NCI-H1694 (cell line): ENCODE data around the gene CHMP4B.

ENCODE experiments used
- DNase-seq: peaks from one replicate; lab custom pipeline; 2025; lab: John Stamatoyannopoulos, UW

CHMP4B gene

GRCh38 chr20:33840160-33840559, 29.0 kb downstream of the CHMP4B start:
- no peak for DNase-seq

DNA sequence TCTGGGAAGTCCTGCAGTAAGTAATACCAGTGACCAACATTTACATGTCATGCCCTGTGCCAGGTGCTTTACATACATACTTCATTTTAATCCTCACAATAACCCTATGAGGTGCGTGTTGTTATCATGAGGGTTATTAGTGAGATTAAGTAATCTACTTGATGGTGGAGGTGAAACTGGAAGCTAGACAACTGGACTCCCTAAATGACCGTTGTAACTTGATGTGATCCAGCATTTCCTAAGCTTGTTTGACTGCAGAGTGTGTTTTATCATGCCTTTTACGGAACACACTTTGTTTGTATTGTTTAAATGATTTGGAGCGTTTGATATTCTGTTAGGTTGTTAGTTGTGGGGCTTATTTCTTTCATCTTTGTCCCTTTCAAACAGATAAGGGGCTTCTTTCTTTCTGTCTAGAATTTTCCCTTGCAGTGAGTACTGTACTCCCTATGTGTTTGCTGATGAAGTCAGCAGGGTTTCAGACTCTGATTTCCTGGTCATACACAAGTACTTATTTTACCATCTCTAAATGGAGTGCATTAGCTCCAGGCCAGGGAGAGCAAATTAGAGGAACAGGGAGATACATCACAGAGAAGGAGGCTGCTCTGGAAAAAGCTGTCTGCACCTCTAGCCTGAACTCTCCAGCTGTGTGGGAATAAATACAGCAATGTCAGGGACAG, 29.7 kb downstream of the CHMP4B start:
- DNase-seq, result no peak

DNA sequence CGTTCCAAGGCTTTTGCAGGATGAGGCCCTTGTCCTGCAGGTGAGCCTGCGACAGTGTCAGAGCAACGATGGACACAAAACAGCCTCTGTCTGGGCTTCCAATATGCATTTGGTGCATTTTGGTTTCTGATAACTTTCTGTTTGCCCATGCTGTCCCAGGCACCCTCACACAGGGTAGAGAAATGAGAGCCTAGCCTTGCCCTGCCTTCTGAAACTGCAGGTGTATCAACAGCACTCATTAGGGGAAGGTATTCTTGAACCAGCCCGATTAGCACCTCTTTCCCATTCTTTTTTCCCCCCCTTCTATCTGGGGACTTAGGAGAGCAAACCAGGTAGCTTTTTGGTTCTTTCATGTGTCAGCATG, 30.3 kb downstream of the CHMP4B start:
- DNase-seq, result no peak

DNA sequence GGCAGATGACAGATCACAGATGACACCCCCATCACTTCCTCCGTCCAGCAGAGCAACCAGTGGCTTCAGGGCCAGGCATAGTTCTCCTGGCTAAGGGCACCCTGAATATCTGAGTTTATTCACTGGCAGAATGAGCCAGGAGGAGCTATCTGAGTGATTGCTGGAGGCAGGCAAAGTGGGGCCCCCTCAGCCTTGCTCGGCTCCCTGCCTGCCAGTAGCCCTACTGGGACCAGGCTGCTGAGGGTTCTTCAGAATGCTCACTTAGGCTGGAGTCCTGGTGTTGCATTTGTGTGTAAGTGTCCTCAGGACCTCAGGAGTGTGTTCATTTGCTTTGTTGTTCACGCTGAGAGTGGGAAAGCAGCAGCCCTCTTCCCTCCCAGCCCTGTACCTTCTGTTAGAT, 31.2 kb downstream of the CHMP4B start:
- DNase-seq, result no peak

GRCh38 chr20:33843050-33843449, 31.9 kb downstream of the CHMP4B start:
- no peak for DNase-seq

- DNase-seq, result no peak
These were observed 32.7 kb downstream of the CHMP4B start for GRCh38 chr20:33843854-33844253.

GRCh38 chr20:33846291-33846935, 35.3 kb downstream of the CHMP4B start:
- DNase-seq, result no peak

- no peak for DNase-seq
These were observed 35.9 kb downstream of the CHMP4B start for GRCh38 chr20:33847006-33847405.

GRCh38 chr20:33848391-33848790, 37.2 kb downstream of the CHMP4B start:
- DNase-seq, result no peak

- DNase-seq, result no peak
These were observed 39.0 kb downstream of the CHMP4B start for GRCh38 chr20:33850159-33850558.

- no peak for DNase-seq
These were observed 40.8 kb downstream of the CHMP4B start for GRCh38 chr20:33851842-33852466.

GRCh38 chr20:33852626-33853506, 41.7 kb downstream of the CHMP4B start:
- DNase-seq, result no peak

GRCh38 chr20:33853507-33853813, 42.3 kb downstream of the CHMP4B start:
- DNase-seq, result no peak

GRCh38 chr20:33857722-33858563, 46.8 kb downstream of the CHMP4B start:
- no peak for DNase-seq

- DNase-seq, result no peak
These were observed 47.5 kb downstream of the CHMP4B start for GRCh38 chr20:33858666-33859065.

- DNase-seq, result no peak
These were observed 48.1 kb downstream of the CHMP4B start for GRCh38 chr20:33859157-33859695.

GRCh38 chr20:33859751-33860150, 48.6 kb downstream of the CHMP4B start:
- DNase-seq, result no peak

GRCh38 chr20:33861458-33861857, 50.3 kb downstream of the CHMP4B start:
- no peak for DNase-seq

DNA sequence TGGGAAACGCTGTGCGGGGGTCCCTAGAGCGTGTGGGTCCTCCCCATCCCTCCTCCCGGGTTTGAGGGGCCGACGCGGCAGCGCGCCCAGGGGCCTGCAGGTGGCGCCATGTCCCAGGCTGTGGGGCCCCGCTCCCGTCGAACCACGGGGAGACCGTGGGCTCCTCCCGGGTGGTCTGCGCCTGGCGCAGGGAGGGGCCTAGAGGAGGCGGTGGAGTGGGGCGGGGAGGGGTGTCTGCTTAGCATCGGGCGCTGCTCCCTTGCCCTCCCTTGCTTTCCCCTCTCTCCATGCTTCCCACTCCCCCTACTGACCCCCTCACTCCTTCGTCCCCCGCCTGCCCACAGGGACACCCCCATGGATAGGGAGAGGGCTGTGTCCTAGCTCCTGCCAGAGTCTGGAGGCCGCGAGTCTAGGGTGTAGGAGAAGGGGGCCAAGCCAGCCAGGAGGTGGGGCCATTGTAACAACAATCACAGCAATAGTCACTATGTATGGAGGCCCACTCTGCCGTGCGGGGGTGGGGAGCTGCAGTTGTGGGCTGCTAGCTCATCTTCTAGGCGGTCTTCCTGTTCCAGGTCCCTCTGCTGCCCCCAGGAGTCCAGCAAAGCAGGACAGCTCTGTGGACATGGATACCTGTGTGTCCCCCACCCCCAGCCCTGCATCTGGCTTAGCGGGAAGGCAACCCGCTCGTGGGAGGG, 51.7 kb downstream of the CHMP4B start:
- no peak for DNase-seq

GRCh38 chr20:33863440-33864323, 52.5 kb downstream of the CHMP4B start:
- DNase-seq, result no peak
